AG04450 (cell line): Measurements from ENCODE around the gene RBM4B. TPM values are rescaled to one million over a fixed set of nuclear protein-coding genes. Genes with fewer than 3 reads are reported as not detected.

Source experiments
- CTCF ChIA-PET: fragments of 300-600, 350-600 bp; formaldehyde crosslinking; extraction: SDS; loops from one replicate; lab custom pipeline; 2022; ENCODE audit warnings: antibody characterized with exemption, inconsistent platforms; lab: Charles Lee
- POLR2A ChIA-PET: fragments of 350-600 bp; formaldehyde crosslinking; extraction: SDS; loops from one replicate; lab custom pipeline; 2021; ENCODE audit warnings: antibody characterized with exemption, inconsistent platforms; lab: Yijun Ruan, JAX
- DNase-seq: peaks from one replicate; pipeline ENCODE4 v3.0.0-alpha.2; 2011; ENCODE audit warnings: low read depth, low spot score
- H3K27ac ChIP-seq: one replicate; pipeline ENCODE4 v1.5.1; 2012; ENCODE audit warnings: low read depth, low read length, control low read depth
- H3K27me3 ChIP-seq: one replicate; pipeline ENCODE4 v1.6.0; 2012; ENCODE audit warnings: low read length; ENCODE audit not compliant: control insufficient read depth, insufficient read depth
- H3K4me3 ChIP-seq: 2 replicates; pipeline ENCODE4 v1.5.1; 2011; ENCODE audit warnings: mild to moderate bottlenecking, low read depth, low read length, control low read depth
- H3K9me3 ChIP-seq: 2 replicates; pipeline ENCODE4 v1.5.1; 2012; ENCODE audit warnings: low read length; ENCODE audit not compliant: control insufficient read depth, insufficient read depth
- polyA plus RNA-seq: library from polyadenylated mRNA; depleted of rRNA; stranded (reverse); fragments of >200 nt; gene quantifications from 2 replicates; pipeline ENCODE4 v1.2.3, GENCODE V29; 2011
- TF ChIP-seq, protein P1 (sequence below): IDR thresholded peaks from 2 replicates; pipeline ENCODE4 v1.5.1; 2011; ENCODE audit warnings: low read depth, low read length, control low read depth, inconsistent platforms

The RBM4B gene
- polyA plus RNA-seq, 1 experiment, result 43.8 TPM

- Histone ChIP-seq H3K4me3 (no peak overlapping the region), H3K9me3 (no peaks in the 10 kb centered on the region; the same call in 1 of the 2 replicates), H3K27ac (no peak overlapping the region), H3K27me3 (peaks cover 3% of the 10 kb centered on the region)
- ChIA-PET CTCF (interaction anchor here (0.5 kb wide), 1 partner anchor 278 kb away, joined by 3 read pairs; no protein-coding TSS in a partner anchor), POLR2A (no interaction called here)
- DNase-seq, result no peak
- TF ChIP-seq, protein P1, sequence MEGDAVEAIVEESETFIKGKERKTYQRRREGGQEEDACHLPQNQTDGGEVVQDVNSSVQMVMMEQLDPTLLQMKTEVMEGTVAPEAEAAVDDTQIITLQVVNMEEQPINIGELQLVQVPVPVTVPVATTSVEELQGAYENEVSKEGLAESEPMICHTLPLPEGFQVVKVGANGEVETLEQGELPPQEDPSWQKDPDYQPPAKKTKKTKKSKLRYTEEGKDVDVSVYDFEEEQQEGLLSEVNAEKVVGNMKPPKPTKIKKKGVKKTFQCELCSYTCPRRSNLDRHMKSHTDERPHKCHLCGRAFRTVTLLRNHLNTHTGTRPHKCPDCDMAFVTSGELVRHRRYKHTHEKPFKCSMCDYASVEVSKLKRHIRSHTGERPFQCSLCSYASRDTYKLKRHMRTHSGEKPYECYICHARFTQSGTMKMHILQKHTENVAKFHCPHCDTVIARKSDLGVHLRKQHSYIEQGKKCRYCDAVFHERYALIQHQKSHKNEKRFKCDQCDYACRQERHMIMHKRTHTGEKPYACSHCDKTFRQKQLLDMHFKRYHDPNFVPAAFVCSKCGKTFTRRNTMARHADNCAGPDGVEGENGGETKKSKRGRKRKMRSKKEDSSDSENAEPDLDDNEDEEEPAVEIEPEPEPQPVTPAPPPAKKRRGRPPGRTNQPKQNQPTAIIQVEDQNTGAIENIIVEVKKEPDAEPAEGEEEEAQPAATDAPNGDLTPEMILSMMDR, result no peak
These were observed 29.8 kb upstream of the RBM4B start for GRCh38 chr11:66707486-66707885.

GRCh38 chr11:66706989-66707388, 29.3 kb upstream of the RBM4B start:
- H3K27ac ChIP-seq, result no peak overlapping the region
- ChIA-PET POLR2A (no interaction called here), CTCF (no interaction called here)
- no peak for DNase-seq
- no peak overlapping the region for H3K4me3 ChIP-seq
- H3K9me3 ChIP-seq, result no peaks in the 10 kb centered on the region; the same call in 1 of the 2 replicates
- H3K27me3 ChIP-seq, result peaks cover 3% of the 10 kb centered on the region
- TF ChIP-seq, protein P1, result no peak

DNA sequence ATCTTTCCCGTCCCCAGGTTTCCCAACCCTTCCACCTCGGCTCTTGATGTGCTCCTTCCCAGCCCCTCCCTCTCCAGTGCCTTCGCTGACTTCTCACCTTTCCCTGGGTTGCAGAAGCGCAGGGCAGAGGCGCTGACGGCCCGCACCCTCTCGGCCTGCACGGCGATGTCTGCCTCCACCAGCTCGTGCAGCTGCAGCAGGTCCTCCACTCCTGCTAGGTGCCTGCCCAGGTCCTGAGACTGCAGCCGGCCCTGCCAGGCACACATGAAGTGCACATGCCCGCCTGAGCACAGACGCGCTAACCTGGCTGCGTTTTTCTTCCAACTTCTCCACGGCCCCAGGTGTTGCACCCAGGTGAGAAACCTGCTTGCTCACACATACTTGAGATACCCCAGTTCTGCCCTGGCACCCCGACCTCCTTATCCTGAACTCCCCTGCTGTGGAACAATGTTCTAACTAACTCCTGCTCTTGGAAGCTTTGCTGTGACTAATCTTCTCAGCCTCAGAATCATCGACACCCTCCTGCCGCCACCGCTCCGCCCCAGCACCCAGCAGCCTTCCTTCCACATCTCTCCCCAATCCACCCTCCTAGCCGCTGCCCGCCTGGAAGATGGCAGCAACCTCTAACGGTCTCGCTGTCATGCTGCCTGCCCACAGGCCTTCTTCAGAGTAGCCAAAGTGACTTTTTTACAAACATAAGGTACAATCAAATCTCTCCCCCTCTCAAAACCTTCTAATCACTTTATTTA, 28.1 kb upstream of the RBM4B start:
- no peak overlapping the region for H3K27ac ChIP-seq
- CTCF ChIA-PET, result no interaction called here
- peaks cover 4% of the 10 kb centered on the region; the same call in 1 of the 2 replicates for H3K9me3 ChIP-seq
- DNase-seq, result no peak
- POLR2A ChIA-PET, result no interaction called here
- peaks cover 3% of the 10 kb centered on the region for H3K27me3 ChIP-seq
- no peak overlapping the region for H3K4me3 ChIP-seq
- TF ChIP-seq, protein P1, result no peak

- DNase-seq, result no peak
- no peak overlapping the region for H3K4me3 ChIP-seq
- POLR2A ChIA-PET, result no interaction called here
- H3K27me3 ChIP-seq, result no peaks in the 10 kb centered on the region
- CTCF ChIA-PET, result no interaction called here
- peaks cover 11% of the 10 kb centered on the region for H3K9me3 ChIP-seq
- no peak overlapping the region for H3K27ac ChIP-seq
- TF ChIP-seq, protein P1, result no peak
These were observed 27.1 kb upstream of the RBM4B start for GRCh38 chr11:66704659-66705360.
